ENCODE measurements around the gene OR7G2.

The OR7G2 gene

GRCh38 chr19:9052894-9053293 lies 54.4 kb downstream of the OR7G2 start:
- H3K4me3 ChIP-seq (ENCODE audit: low read length), result no peak overlapping the region
- TF ChIP-seq CTCF (conservative IDR thresholded peaks at IDR 0.05; ENCODE audit: low read depth, low read length), result no peak
- no peak for DNase-seq (ENCODE audit: low read depth)
